K562 (cell line): ENCODE data around the gene CBLC. TPM values are rescaled to one million over a fixed set of nuclear protein-coding genes. Genes with fewer than 3 reads are reported as not detected.
A peak's percentile ranks its signal among the peaks of the same experiment; 100 is the strongest.

Experiments used
- ATAC-seq: fragments of 200-7000 bp; cut with Tn5 transposase; 3 replicates; pipeline ENCODE4 v1.9.1; 2020; ENCODE audit warnings: moderate library complexity
- BruUV-seq: library from RNA; stranded (reverse); fragments of 400-500 nt; replicated peaks from 2 replicates; lab custom pipeline; 2021; lab: Mats Ljungman, UMichigan
- CTCF ChIA-PET: fragments of 300-600 bp; formaldehyde crosslinking; extraction: SDS; loops from one replicate; lab custom pipeline; 2021; ENCODE audit warnings: low intra/inter-chr PET ratio; lab: Yijun Ruan, JAX
- POLR2A ChIA-PET: fragments of 300-600, 350-650 bp; sonication (Branson Sonifier 250); formaldehyde crosslinking; extraction: SDS; loops from one replicate; lab custom pipeline; 2021; ENCODE audit warnings: antibody characterized with exemption, inconsistent platforms; lab: Yijun Ruan, JAX
- DNase-seq, 4 experiments: peaks; one replicate each; pipeline versions ENCODE4 v3.0.0 to v3.0.0-alpha.2; 2011 to 2018; ENCODE audit warnings: low spot score in 3 of 4, mixed read lengths in 3 of 4; ENCODE audit errors: extremely low read depth in 1 of 4
- FAIRE-seq: peaks from 2 replicates; lab custom pipeline; 2011; peaks lifted over from hg19 to GRCh38; lab: Jason Lieb, UNC
- H2AFZ ChIP-seq: 2 replicates; pipeline ENCODE4 v1.6.0; 2011; ENCODE audit warnings: low read depth, low read length, control low read depth, inconsistent platforms
- H3K27ac ChIP-seq: fragments of 200-600 bp; 3 replicates; pipeline ENCODE4 v1.8.0; 2011; ENCODE audit warnings: low read depth, mild to moderate bottlenecking, control low read depth, inconsistent platforms, low read length, moderate library complexity, mixed read lengths; ENCODE audit errors: extremely low read depth
- H3K27me3 ChIP-seq, 2 experiments: fragments of 300-600 bp in 1 of 2; 2 replicates in 1 of 2; 3 replicates in 1 of 2; pipeline versions ENCODE4 v1.6.0 to v1.8.0; 2011; ENCODE audit warnings: inconsistent platforms in 2 of 2, low read length in 2 of 2, mild to moderate bottlenecking in 1 of 2, mixed read lengths in 1 of 2, moderate library complexity in 1 of 2; ENCODE audit not compliant: control insufficient read depth in 2 of 2, insufficient read depth in 2 of 2
- H3K36me3 ChIP-seq: fragments of 300-600 bp; 3 replicates; pipeline ENCODE4 v1.8.0; 2011; ENCODE audit warnings: mild to moderate bottlenecking, low read length, inconsistent platforms; ENCODE audit not compliant: control insufficient read depth, insufficient read depth
- H3K4me1 ChIP-seq, 2 experiments: fragments of 200-600 bp in 1 of 2; replicated peaks in 1 of 2; 2 replicates in 1 of 2; 3 replicates in 1 of 2; pipeline versions ENCODE4 v1.5.1 to v1.8.0; 2011; ENCODE audit warnings: inconsistent platforms in 2 of 2, low read length in 2 of 2, mild to moderate bottlenecking in 1 of 2, mixed read lengths in 1 of 2, moderate library complexity in 1 of 2; ENCODE audit not compliant: control insufficient read depth in 2 of 2, insufficient read depth in 2 of 2
- H3K4me2 ChIP-seq: 2 replicates; pipeline ENCODE4 v1.6.1; 2011; ENCODE audit warnings: low read length, control low read depth, inconsistent platforms, mixed read lengths; ENCODE audit not compliant: insufficient read depth
- H3K4me3 ChIP-seq: fragments of 200-600 bp; sonication (generic), shearing (Covaris generic); 2 replicates; pipeline ENCODE4 v1.5.1; 2016; ENCODE audit warnings: control low read depth, inconsistent platforms
- H3K79me2 ChIP-seq: fragments of 200-600 bp; 3 replicates; pipeline ENCODE4 v1.8.0; 2011; ENCODE audit warnings: low read length, inconsistent platforms; ENCODE audit not compliant: control insufficient read depth, insufficient read depth
- H3K9ac ChIP-seq, 2 experiments: 2 replicates each; pipeline versions ENCODE4 v1.6.0 to v1.6.1; 2011; ENCODE audit warnings: low read depth in 2 of 2, low read length in 2 of 2, control low read depth in 1 of 2, inconsistent platforms in 1 of 2, mild to moderate bottlenecking in 1 of 2, mixed read lengths in 1 of 2; ENCODE audit not compliant: insufficient read depth in 1 of 2
- H3K9me1 ChIP-seq: one replicate; pipeline ENCODE4 v1.6.0; 2011; ENCODE audit warnings: inconsistent platforms, mild to moderate bottlenecking, low read length, moderate library complexity; ENCODE audit not compliant: control insufficient read depth, insufficient read depth
- H3K9me3 ChIP-seq: replicated peaks from 2 replicates; pipeline ENCODE4 v1.5.1; 2011; ENCODE audit warnings: low read depth, low read length, inconsistent platforms; ENCODE audit not compliant: control insufficient read depth, insufficient read depth
- H4K20me1 ChIP-seq: replicated peaks from 2 replicates; pipeline ENCODE4 v1.6.1; 2011; ENCODE audit warnings: low read length, inconsistent platforms, mixed read lengths; ENCODE audit not compliant: control insufficient read depth, insufficient read depth
- BHLHE40 ChIP-seq: IDR thresholded peaks from 2 replicates; pipeline ENCODE4 v1.6.1; 2011; ENCODE audit warnings: low read length, improper control_type of control experiment
- CTCF ChIP-seq, 3 experiments: IDR thresholded peaks in 2 of 3; conservative IDR thresholded peaks in 1 of 3; 2 replicates each; pipeline ENCODE4 v1.5.1; 2011 to 2012; ENCODE audit warnings: low read length in 3 of 3, mild to moderate bottlenecking in 3 of 3, control low read depth in 2 of 3, improper control_type of control experiment in 1 of 3, inconsistent platforms in 1 of 3, low read depth in 1 of 3, mixed read lengths in 1 of 3, moderate library complexity in 1 of 3; ENCODE audit not compliant: insufficient read depth in 2 of 3
- REST ChIP-seq, 2 experiments: fragments of 450-650 bp; formaldehyde crosslinking in 1 of 2; IDR thresholded peaks; 2 replicates each; pipeline versions ENCODE4 v1.4.0 to v1.6.1; 2014 to 2020; ENCODE audit warnings: mild to moderate bottlenecking in 2 of 2, borderline replicate concordance in 1 of 2, low read depth in 1 of 2
- SMC3 ChIP-seq: conservative IDR thresholded peaks from 2 replicates; pipeline ENCODE4 v1.6.1; 2011; ENCODE audit warnings: low read depth, low read length, improper control_type of control experiment; ENCODE audit not compliant: insufficient read depth
- WGBS: fragments of 100-300 bp; shearing (Covaris generic); methylation state at CpG from one replicate; pipeline ENCODE4 v1.1.6; 2016; ENCODE audit warnings: low coverage, mixed read lengths; ENCODE audit not compliant: insufficient coverage; ENCODE audit errors: missing lambda C conversion rate; 5-methylcytosine and 5-hydroxymethylcytosine counted together
- in situ Hi-C: fragments of 300-500 bp; cut with MboI; formaldehyde crosslinking; loops from 4 replicates; pipeline ENCODE4 v1.15.0; 2018; ENCODE audit warnings: inconsistent platforms, mixed read lengths
- intact Hi-C: fragments of 100-400 bp; cut with micrococcal nuclease; formaldehyde crosslinking; loops from 2 replicates; pipeline ENCODE4 v1.14.2; 2022
- polyA plus RNA-seq, 8 experiments: library from polyadenylated mRNA; depleted of rRNA in 4 of 8; stranded (reverse) in 5 of 8; unstranded in 3 of 8; fragments of >200 nt; fragmentation: Nextera tagmentation in 2 of 8; fragmentation: Illumina TruSeq in 1 of 8; extraction: Ambion mirVana in 2 of 8; extraction: Trizol in 1 of 8; gene quantifications; 2 replicates each; pipeline versions ENCODE4 v1.2.1 to v1.2.3, GENCODE V29; 2011 to 2014; ENCODE audit warnings: inconsistent platforms in 1 of 8, missing spikeins in 1 of 8
- total RNA-seq, 7 experiments: library from RNA; depleted of rRNA in 6 of 7; stranded (reverse); fragments of >200 nt in 6 of 7; fragmentation: Illumina TruSeq in 2 of 7; extraction: Trizol in 2 of 7; gene quantifications; 2 replicates each; pipeline versions ENCODE4 v1.2.1 to v1.2.3, GENCODE V29; 2011 to 2021; ENCODE audit warnings: low replicate concordance in 1 of 7
- TF ChIP-seq, protein P1 (sequence below): fragments of 200-800 bp; sonication (Bioruptor generic); IDR thresholded peaks from 2 replicates; pipeline ENCODE4 v1.6.1; 2017; ENCODE audit warnings: missing genetic modification characterization, missing compliant biosample characterization

The CBLC gene
- total and polyA plus RNA-seq, 9 of the 15 experiments (the other 6 are each of a cell fraction or from before 2014, with no cell fraction given): 0.09 TPM; not detected in 8

GRCh38 chr19:44807652-44808462 lies 30.2 kb downstream of the CBLC start:
- CTCF ChIA-PET: interaction anchor here (0.7 to 1.2 kb wide), 3 partner anchors 37 to 84 kb away, joined by 4 to 6 read pairs (median 5); no protein-coding TSS in a partner anchor
- intact Hi-C loops (loop anchor here (1.0 kb wide), 1 partner anchor 24 kb away; no protein-coding TSS in a partner anchor), in situ Hi-C loops (no loop called here)
- Histone ChIP-seq H3K27me3 (peaks cover 14 to 33% of the 10 kb centered on the region in 2 experiments; a peak in 4 of 5 replicates), H2AFZ (peak overlapping the region; percentile 66), H3K79me2 (no peaks in the 10 kb centered on the region), H4K20me1 (no peaks in the 10 kb centered on the region), H3K9ac (peak overlapping the region in 1 of 2 experiments; percentile 75; a peak in 1 of 4 replicates), H3K4me1 (peaks cover 10 to 21% of the 10 kb centered on the region in 2 experiments; a peak in 4 of 5 replicates), H3K9me3 (no peaks in the 10 kb centered on the region), H3K9me1 (no peaks in the 10 kb centered on the region), H3K4me2 (no peak overlapping the region; the same call in 1 of the 2 replicates), H3K27ac (no peak overlapping the region), H3K4me3 (no peak overlapping the region), H3K36me3 (no peaks in the 10 kb centered on the region)
- BruUV-seq: no TSS peak
- DNase-seq (peak; percentile 74 to 80 (median 78)), ATAC-seq (peak; percentile 91), FAIRE-seq (peak; percentile 77)
- POLR2A ChIA-PET: interaction anchor here (1.0 kb wide), 1 partner anchor 40 kb away, joined by 5 read pairs; no protein-coding TSS in a partner anchor
- WGBS: under 1% methylated on average over 13 of the region's 14 CpGs
- peak; percentile 42; the same call in 1 of the 2 replicates for TF ChIP-seq REST (IDR thresholded peaks at IDR 0.05; ENCODE audit: borderline replicate concordance)
- TF ChIP-seq REST (CRISPR knock-in tag; IDR thresholded peaks at IDR 0.05; ENCODE audit: low read depth): no peak
- TF ChIP-seq SMC3: 0 out of 2 replicates have a peak, but pooled peaks have one; percentile 28
- TF ChIP-seq CTCF (IDR thresholded peaks at IDR 0.05 in 2 of 3, conservative IDR thresholded peaks at IDR 0.05 in 1 of 3; ENCODE audit: insufficient read depth in 2 of 3, low read depth in 1 of 3, low read length in 3 of 3): peak; percentile 79 to 91 (median 81)
- TF ChIP-seq, protein P1, sequence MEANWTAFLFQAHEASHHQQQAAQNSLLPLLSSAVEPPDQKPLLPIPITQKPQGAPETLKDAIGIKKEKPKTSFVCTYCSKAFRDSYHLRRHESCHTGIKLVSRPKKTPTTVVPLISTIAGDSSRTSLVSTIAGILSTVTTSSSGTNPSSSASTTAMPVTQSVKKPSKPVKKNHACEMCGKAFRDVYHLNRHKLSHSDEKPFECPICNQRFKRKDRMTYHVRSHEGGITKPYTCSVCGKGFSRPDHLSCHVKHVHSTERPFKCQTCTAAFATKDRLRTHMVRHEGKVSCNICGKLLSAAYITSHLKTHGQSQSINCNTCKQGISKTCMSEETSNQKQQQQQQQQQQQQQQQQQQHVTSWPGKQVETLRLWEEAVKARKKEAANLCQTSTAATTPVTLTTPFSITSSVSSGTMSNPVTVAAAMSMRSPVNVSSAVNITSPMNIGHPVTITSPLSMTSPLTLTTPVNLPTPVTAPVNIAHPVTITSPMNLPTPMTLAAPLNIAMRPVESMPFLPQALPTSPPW: 0 out of 2 replicates have a peak, but pooled peaks have one; percentile 10
- TF ChIP-seq BHLHE40: no peak
